Measurements from ENCODE around the gene TM9SF2.

The TM9SF2 gene

DNA sequence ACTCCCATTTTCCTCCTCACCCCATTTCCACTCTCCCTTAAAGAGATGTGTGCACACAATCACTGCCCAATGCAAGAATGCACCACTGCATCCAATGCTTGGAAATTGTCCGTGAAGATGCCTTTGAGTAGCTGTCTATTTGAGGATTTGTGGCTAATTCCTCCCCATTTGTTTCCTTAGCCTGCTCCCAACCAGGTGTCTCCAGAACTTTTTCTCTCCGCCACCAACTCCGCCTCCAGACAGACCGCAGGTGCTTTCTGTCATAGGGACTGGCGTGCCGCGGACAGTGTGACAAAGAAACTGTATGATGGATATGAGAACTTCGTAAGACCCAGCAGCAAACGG lies 461 bp upstream of the TM9SF2 start:
- ChIA-PET POLR2A (interaction anchor here (1.0 kb wide), 1 partner anchor 31 kb away, joined by 3 read pairs; no protein-coding TSS in a partner anchor), CTCF (no interaction called here)

DNA sequence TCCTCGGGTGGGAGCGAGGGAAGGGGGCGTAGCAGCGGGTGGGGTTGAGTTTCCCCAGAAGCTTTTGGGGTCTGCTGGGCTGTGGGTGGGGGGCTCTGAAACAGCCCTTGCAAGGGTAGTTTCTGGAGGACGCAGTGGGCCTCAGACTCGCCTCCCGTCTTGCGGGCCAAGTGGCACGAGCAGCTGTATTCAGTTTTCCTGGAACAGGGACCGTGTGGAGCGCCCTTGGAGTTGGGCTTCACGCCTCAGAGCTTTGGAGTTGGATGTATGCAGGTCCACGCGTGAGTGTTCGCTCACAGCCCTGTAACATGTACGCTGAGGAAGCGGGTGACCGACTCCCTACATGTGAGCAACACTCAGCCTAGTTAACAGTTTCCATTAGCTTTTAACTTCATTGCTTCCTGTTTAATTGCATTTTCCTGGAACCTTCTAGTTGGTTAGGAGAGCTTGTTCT lies 603 bp downstream of the TM9SF2 start:
- ChIA-PET POLR2A (no interaction called here), CTCF (no interaction called here)
- no peak for TF ChIP-seq ZNF384 (IDR thresholded peaks at IDR 0.05)
- TF ChIP-seq HDGF (IDR thresholded peaks at IDR 0.05; ENCODE audit: borderline replicate concordance), result no peak
- no peak for TF ChIP-seq SUZ12 (IDR thresholded peaks at IDR 0.05)
- no peak for TF ChIP-seq TARDBP (IDR thresholded peaks at IDR 0.05)
- no peak for TF ChIP-seq LEF1 (IDR thresholded peaks at IDR 0.05; ENCODE audit: borderline replicate concordance)
- no peak for TF ChIP-seq ELF4 (IDR thresholded peaks at IDR 0.05)
- TF ChIP-seq FOXK2 (IDR thresholded peaks at IDR 0.05), result no peak
- no peak for TF ChIP-seq NFRKB (IDR thresholded peaks at IDR 0.05)
- TF ChIP-seq, protein P1, sequence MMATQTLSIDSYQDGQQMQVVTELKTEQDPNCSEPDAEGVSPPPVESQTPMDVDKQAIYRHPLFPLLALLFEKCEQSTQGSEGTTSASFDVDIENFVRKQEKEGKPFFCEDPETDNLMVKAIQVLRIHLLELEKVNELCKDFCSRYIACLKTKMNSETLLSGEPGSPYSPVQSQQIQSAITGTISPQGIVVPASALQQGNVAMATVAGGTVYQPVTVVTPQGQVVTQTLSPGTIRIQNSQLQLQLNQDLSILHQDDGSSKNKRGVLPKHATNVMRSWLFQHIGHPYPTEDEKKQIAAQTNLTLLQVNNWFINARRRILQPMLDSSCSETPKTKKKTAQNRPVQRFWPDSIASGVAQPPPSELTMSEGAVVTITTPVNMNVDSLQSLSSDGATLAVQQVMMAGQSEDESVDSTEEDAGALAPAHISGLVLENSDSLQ (IDR thresholded peaks at IDR 0.05), result no peak
- TF ChIP-seq FOXM1 (IDR thresholded peaks at IDR 0.05; ENCODE audit: borderline replicate concordance), result no peak
- no peak for TF ChIP-seq SP1 (IDR thresholded peaks at IDR 0.05)
- TF ChIP-seq FOXA1 (IDR thresholded peaks at IDR 0.05), result no peak
- TF ChIP-seq BHLHE40 (IDR thresholded peaks at IDR 0.05; ENCODE audit: borderline replicate concordance), result no peak
- no peak for TF ChIP-seq ARNT (IDR thresholded peaks at IDR 0.05)
- TF ChIP-seq L3MBTL2 (conservative IDR thresholded peaks at IDR 0.05), result no peak
- TF ChIP-seq CTBP1 (IDR thresholded peaks at IDR 0.05; ENCODE audit: borderline replicate concordance), result no peak
- no peak for DNase-seq (ENCODE audit: extremely low spot score)

More for the DNA sequence above, 461 bp upstream of the TM9SF2 start:
- no peak for DNase-seq (ENCODE audit: extremely low spot score)
- TF ChIP-seq NFRKB (IDR thresholded peaks at IDR 0.05), result no peak
- TF ChIP-seq, protein P1 (IDR thresholded peaks at IDR 0.05), result peak; percentile 33; the same call in 1 of the 2 replicates
- TF ChIP-seq BHLHE40 (IDR thresholded peaks at IDR 0.05; ENCODE audit: borderline replicate concordance), result no peak

DNA sequence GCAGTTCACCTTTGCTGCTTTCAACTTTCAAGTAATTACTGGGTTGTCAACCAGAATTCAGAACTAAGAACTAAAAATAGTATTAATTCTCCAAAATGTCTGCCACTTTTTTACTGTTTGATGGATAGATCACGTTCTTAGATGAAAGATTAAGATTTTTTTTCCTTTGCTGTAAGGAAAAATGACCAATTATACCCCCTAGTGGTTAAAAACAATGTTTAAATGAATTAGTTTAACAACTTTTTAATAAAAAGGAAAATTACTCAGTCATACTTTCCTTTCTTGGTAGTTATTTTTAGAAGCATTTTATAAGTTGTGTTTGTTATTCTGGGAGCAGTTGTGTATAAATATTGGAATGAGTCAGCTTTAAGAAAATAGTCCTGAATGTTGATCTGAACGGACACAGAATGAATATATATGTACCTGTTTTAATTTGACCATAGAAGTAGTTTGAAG lies 4.6 kb downstream of the TM9SF2 start:
- no peak for DNase-seq (ENCODE audit: extremely low spot score)
- peak; percentile 72 for TF ChIP-seq ZNF384 (IDR thresholded peaks at IDR 0.05)
- TF ChIP-seq, protein P1 (IDR thresholded peaks at IDR 0.05), result peak; percentile 72
- TF ChIP-seq CTBP1 (IDR thresholded peaks at IDR 0.05; ENCODE audit: borderline replicate concordance), result no peak
- TF ChIP-seq BHLHE40 (IDR thresholded peaks at IDR 0.05; ENCODE audit: borderline replicate concordance), result no peak
- no peak for TF ChIP-seq FOXM1 (IDR thresholded peaks at IDR 0.05; ENCODE audit: borderline replicate concordance)
- no peak for TF ChIP-seq NFRKB (IDR thresholded peaks at IDR 0.05)
- TF ChIP-seq HDGF (IDR thresholded peaks at IDR 0.05; ENCODE audit: borderline replicate concordance), result no peak
- TF ChIP-seq TARDBP (IDR thresholded peaks at IDR 0.05), result no peak
- TF ChIP-seq L3MBTL2 (conservative IDR thresholded peaks at IDR 0.05), result no peak
- no peak for TF ChIP-seq FOXK2 (IDR thresholded peaks at IDR 0.05)
- TF ChIP-seq FOXA1 (IDR thresholded peaks at IDR 0.05), result no peak
- POLR2A ChIA-PET, result no interaction called here
- CTCF ChIA-PET, result interaction anchor here (0.6 to 1.0 kb wide), 5 partner anchors 10 to 186 kb away, joined by 3 to 6 read pairs (median 4); no protein-coding TSS in a partner anchor

DNA sequence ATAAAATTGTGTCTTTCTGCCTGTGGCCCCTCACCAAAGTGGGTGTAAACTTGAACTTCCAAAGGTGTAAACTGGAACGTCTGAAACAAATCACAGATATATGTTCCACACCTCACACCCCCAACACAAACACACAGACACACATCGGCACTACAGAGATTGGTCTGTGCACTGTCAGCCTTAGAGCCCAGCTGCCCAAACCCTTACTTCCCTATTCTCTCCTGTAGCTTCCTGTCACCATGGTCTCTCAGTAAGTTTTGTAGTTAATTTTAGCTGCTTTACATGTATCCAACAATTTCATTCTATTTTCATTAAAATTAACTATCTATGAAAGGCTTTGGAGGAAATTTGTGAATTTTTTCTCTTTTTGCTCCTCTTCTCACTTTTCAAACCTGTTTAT lies 5.4 kb downstream of the TM9SF2 start:
- ChIA-PET CTCF (interaction anchor here (0.7 kb wide), 1 partner anchor 10 kb away, joined by 4 read pairs; no protein-coding TSS in a partner anchor), POLR2A (no interaction called here)
- no peak for DNase-seq (ENCODE audit: extremely low spot score)
- no peak for TF ChIP-seq SUZ12 (IDR thresholded peaks at IDR 0.05)
- TF ChIP-seq CTBP1 (IDR thresholded peaks at IDR 0.05; ENCODE audit: borderline replicate concordance), result no peak
- TF ChIP-seq TARDBP (IDR thresholded peaks at IDR 0.05), result no peak
- TF ChIP-seq FOXA1 (IDR thresholded peaks at IDR 0.05), result no peak
- no peak for TF ChIP-seq ELF4 (IDR thresholded peaks at IDR 0.05)
- TF ChIP-seq SP1 (IDR thresholded peaks at IDR 0.05), result no peak
- TF ChIP-seq, protein P1 (IDR thresholded peaks at IDR 0.05), result no peak
- TF ChIP-seq ARNT (IDR thresholded peaks at IDR 0.05), result no peak
- TF ChIP-seq L3MBTL2 (conservative IDR thresholded peaks at IDR 0.05), result no peak
- no peak for TF ChIP-seq NFRKB (IDR thresholded peaks at IDR 0.05)
- no peak for TF ChIP-seq FOXK2 (IDR thresholded peaks at IDR 0.05)
- TF ChIP-seq BHLHE40 (IDR thresholded peaks at IDR 0.05; ENCODE audit: borderline replicate concordance), result no peak
- no peak for TF ChIP-seq ZNF384 (IDR thresholded peaks at IDR 0.05)
- no peak for TF ChIP-seq FOXM1 (IDR thresholded peaks at IDR 0.05; ENCODE audit: borderline replicate concordance)
- TF ChIP-seq LEF1 (IDR thresholded peaks at IDR 0.05; ENCODE audit: borderline replicate concordance), result no peak
- no peak for TF ChIP-seq HDGF (IDR thresholded peaks at IDR 0.05; ENCODE audit: borderline replicate concordance)

DNA sequence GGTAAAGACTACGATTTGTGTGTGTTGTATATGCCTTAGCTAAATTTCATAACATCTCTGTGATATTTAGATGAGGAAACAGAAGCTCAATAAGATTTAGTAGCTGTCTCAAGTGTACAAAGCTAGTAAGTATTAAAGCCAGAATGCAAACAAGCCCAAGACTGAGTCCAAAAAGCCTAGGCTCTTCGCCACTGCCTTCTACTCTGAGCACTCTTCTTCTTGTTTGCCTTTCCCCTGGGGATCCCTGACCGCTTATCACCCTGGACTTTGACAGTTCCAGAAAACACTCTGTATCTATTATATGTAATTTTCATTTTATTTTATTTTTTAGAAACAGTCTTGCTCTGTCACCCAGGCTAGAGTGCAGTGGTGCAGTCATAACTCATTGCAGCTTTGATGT lies 5.8 kb downstream of the TM9SF2 start:
- TF ChIP-seq CTBP1 (IDR thresholded peaks at IDR 0.05; ENCODE audit: borderline replicate concordance) (no peak), NFRKB (IDR thresholded peaks at IDR 0.05) (no peak), FOXM1 (IDR thresholded peaks at IDR 0.05; ENCODE audit: borderline replicate concordance) (no peak), L3MBTL2 (conservative IDR thresholded peaks at IDR 0.05) (no peak), SUZ12 (IDR thresholded peaks at IDR 0.05) (no peak), FOXA1 (IDR thresholded peaks at IDR 0.05) (no peak), ZNF384 (IDR thresholded peaks at IDR 0.05) (no peak), HDGF (IDR thresholded peaks at IDR 0.05; ENCODE audit: borderline replicate concordance) (no peak), FOXK2 (IDR thresholded peaks at IDR 0.05) (no peak), BHLHE40 (IDR thresholded peaks at IDR 0.05; ENCODE audit: borderline replicate concordance) (no peak), SP1 (IDR thresholded peaks at IDR 0.05) (no peak), TARDBP (IDR thresholded peaks at IDR 0.05) (no peak), LEF1 (IDR thresholded peaks at IDR 0.05; ENCODE audit: borderline replicate concordance) (no peak)
- TF ChIP-seq, protein P1 (IDR thresholded peaks at IDR 0.05), result no peak
- DNase-seq (ENCODE audit: extremely low spot score), result no peak
- CTCF ChIA-PET, result interaction anchor here (0.7 kb wide), 1 partner anchor 9 kb away, joined by 4 read pairs; no protein-coding TSS in a partner anchor
- POLR2A ChIA-PET, result no interaction called here

Data from HEK293T (cell line).